Lung (tissue), 12 donors: ENCODE results near the gene COX15. TPM values are rescaled to one million over a fixed set of nuclear protein-coding genes. Genes with fewer than 3 reads are reported as not detected.
A peak's percentile ranks its signal among the peaks of the same experiment; 100 is the strongest.

ENCODE experiments used
- ATAC-seq: fragments of 200-7000 bp; cut with Tn5 transposase; one replicate; pipeline ENCODE4 v1.9.1; 2020; ENCODE audit warnings: moderate number of reproducible peaks; ENCODE audit not compliant: insufficient read depth, low FRiP score
- DNase-seq, 3 donors: peaks; one replicate each; pipeline ENCODE4 v3.0.0-alpha.2; 2013 to 2017
- H3K27ac ChIP-seq, 2 donors: one replicate each; pipeline ENCODE4 v1.5.1; 2013; ENCODE audit warnings: mild to moderate bottlenecking in 2 of 2, moderate library complexity in 2 of 2, control low read depth in 1 of 2, inconsistent platforms in 1 of 2, low read depth in 1 of 2, low read length in 1 of 2
- H3K27me3 ChIP-seq, 3 donors: one replicate each; pipeline ENCODE4 v1.5.1; 2013; ENCODE audit warnings: low read length in 2 of 3; ENCODE audit not compliant: control insufficient read depth in 3 of 3, insufficient read depth in 3 of 3
- H3K36me3 ChIP-seq, 4 donors: one replicate each; pipeline ENCODE4 v1.5.1; 2013; ENCODE audit warnings: low read length in 4 of 4, mild to moderate bottlenecking in 1 of 4, moderate library complexity in 1 of 4; ENCODE audit not compliant: control insufficient read depth in 4 of 4, insufficient read depth in 4 of 4
- H3K4me1 ChIP-seq, 5 donors: one replicate each; pipeline ENCODE4 v1.5.1; 2013; ENCODE audit warnings: low read length in 5 of 5, mild to moderate bottlenecking in 2 of 5, moderate library complexity in 1 of 5; ENCODE audit not compliant: control insufficient read depth in 5 of 5, insufficient read depth in 5 of 5
- H3K4me3 ChIP-seq: one replicate; pipeline ENCODE4 v1.5.1; 2013; ENCODE audit warnings: mild to moderate bottlenecking, control low read depth, moderate library complexity
- H3K9ac ChIP-seq, 2 donors: one replicate each; pipeline ENCODE4 v1.5.1; 2013; ENCODE audit warnings: low read length in 2 of 2, control low read depth in 1 of 2; ENCODE audit not compliant: insufficient read depth in 1 of 2
- H3K9me3 ChIP-seq, 4 donors: one replicate each; pipeline ENCODE4 v1.5.1; 2013; ENCODE audit warnings: low read length in 3 of 4, mild to moderate bottlenecking in 1 of 4, moderate library complexity in 1 of 4; ENCODE audit not compliant: control insufficient read depth in 4 of 4, insufficient read depth in 3 of 4
- WGBS, 2 donors: extraction: QIAGEN DNeasy Blood & Tissue Kit; methylation state at CpG; one replicate each; pipeline ENCODE4 v1.1.7; 2013; 5-methylcytosine and 5-hydroxymethylcytosine counted together
- polyA plus RNA-seq, 2 donors: library from polyadenylated mRNA; stranded (reverse); fragments of 200-250 nt; gene quantifications; one replicate each; pipeline ENCODE4 v1.2.1, GENCODE V29; 2013
- total RNA-seq, 2 donors: library from RNA; depleted of rRNA in 1 of 2; stranded (reverse); fragments of >200 nt in 1 of 2; gene quantifications; one replicate each; pipeline ENCODE4 v1.2.1, GENCODE V29; 2014 to 2021
- TF ChIP-seq, protein P1 (sequence below): IDR thresholded peaks from 2 replicates; pipeline ENCODE4 v1.5.1; 2012; ENCODE audit warnings: mild to moderate bottlenecking; ENCODE audit errors: control extremely low read depth, extremely low read depth
- donor health status: control.
- donor health status: control.
- donor health status: Bipolar disorder and iron deficiency.
- donor health status: healthy.
- donor health status: DM: yes; HTN: yes; CAD: no.

Gene COX15
- total and polyA plus RNA-seq, 4 donors = 13.5 to 37.7 (median 26.6) TPM

DNA sequence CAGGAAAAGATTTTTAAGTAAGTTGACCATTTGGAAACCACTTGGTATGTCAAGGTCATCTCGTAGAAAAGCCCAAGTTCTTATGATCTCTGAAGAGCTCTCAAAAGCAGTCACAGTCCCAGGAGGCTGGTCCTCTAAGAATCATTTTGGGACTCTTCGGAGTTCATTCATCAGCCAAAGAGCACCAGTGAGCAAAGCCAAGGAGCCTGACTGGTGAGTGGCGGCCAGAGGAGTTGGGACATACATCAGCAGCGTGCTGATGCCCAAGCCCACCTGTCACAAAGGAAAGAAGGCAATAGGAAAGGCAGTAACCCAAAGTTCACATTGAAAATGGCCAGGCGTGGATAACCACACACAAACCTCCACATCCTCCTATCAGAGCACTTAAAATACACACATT lies 17.5 kb downstream of the COX15 start:
- ATAC-seq = no peak
- Histone ChIP-seq H3K4me3 (no peak overlapping the region), H3K27ac (no peak overlapping the region), H3K9me3 (no peaks in the 10 kb centered on the region), H3K9ac (no peak overlapping the region), H3K27me3 (no peaks in the 10 kb centered on the region), H3K4me1 (peaks cover 0 to 2% (median 0%) of the 10 kb centered on the region in 5 donors), H3K36me3 (peaks cover 8 to 34% (median 19%) of the 10 kb centered on the region in 4 donors)
- 90 to 92% methylated on average over 5 of the region's 5 CpGs for WGBS, 2 donors
- no peak for DNase-seq
- TF ChIP-seq, protein P1, sequence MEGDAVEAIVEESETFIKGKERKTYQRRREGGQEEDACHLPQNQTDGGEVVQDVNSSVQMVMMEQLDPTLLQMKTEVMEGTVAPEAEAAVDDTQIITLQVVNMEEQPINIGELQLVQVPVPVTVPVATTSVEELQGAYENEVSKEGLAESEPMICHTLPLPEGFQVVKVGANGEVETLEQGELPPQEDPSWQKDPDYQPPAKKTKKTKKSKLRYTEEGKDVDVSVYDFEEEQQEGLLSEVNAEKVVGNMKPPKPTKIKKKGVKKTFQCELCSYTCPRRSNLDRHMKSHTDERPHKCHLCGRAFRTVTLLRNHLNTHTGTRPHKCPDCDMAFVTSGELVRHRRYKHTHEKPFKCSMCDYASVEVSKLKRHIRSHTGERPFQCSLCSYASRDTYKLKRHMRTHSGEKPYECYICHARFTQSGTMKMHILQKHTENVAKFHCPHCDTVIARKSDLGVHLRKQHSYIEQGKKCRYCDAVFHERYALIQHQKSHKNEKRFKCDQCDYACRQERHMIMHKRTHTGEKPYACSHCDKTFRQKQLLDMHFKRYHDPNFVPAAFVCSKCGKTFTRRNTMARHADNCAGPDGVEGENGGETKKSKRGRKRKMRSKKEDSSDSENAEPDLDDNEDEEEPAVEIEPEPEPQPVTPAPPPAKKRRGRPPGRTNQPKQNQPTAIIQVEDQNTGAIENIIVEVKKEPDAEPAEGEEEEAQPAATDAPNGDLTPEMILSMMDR = no peak

DNA sequence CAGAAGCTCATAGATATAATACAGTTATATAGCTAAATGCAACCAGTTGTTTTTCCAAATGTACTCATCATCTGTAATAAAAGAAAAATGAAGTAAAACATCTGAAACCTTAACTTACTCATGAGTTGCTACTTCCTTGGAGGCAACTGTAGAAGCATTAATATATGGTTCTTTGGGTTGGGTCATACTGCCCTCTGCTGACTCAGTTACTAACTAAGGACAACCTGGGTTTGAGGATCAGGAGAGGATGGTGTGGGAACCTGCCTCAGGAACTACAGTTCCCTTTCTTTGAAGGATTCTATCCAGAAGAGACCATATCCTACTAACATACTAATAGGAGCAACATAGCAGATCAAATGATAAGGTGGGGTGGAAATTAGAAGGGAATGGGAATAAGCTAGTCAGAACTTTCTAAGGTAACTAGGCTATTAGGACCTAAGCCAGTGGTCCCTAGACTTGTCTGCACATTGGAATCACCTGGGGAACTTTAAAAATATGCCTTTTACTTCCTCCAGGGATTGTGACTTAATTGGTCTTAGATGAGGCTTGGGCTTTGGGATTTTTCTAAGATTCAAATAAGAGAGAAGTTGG lies 20.7 kb downstream of the COX15 start:
- peak in 2 of 3 donors; percentile 63 to 68 for DNase-seq
- H3K4me1 ChIP-seq = peaks cover 0 to 5% (median 0%) of the 10 kb centered on the region in 5 donors
- H3K27ac ChIP-seq = no peak overlapping the region
- no peaks in the 10 kb centered on the region for H3K27me3 ChIP-seq
- H3K9me3 ChIP-seq = no peaks in the 10 kb centered on the region
- H3K36me3 ChIP-seq = peaks cover 11 to 20% (median 12%) of the 10 kb centered on the region in 4 donors
- ATAC-seq = no peak
- TF ChIP-seq, protein P1 = peak; percentile 62
- H3K4me3 ChIP-seq = no peak overlapping the region
- no peak overlapping the region for H3K9ac ChIP-seq

DNA sequence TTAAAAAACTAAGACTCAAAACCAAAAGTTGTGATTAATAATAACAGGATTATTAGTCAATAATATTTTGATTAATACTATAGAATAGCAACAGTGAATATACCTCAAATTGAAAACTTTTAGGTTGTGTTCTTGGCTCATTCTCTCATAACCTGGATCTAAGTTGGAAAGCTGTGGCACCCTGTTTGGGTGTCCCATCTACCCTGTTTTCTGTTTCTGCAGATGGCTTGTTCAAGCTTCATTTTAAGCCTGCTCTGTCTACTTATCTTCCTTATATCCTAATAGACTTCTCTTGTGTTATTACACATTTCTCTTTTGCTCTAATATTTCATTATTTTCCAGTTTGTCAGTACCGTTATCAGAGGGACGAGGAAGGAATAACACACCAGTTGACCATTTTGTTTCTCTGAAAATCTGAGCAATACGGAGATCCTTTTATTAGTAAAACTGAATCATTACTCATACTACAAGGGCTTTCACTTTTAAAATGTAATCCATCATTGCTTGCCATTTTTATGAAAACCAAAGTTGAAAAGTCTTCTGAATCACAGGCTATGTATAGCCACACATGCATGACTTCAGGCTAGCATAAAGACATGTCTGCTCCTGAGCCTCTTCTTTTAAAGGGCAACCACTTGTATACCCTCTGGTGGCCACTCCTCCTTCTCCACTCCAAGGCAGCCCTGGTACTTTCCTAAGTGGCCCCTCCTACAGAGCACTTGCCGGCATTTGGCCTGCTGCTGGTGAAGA lies 22.3 kb downstream of the COX15 start:
- H3K4me1 ChIP-seq = peaks cover 0 to 5% (median 0%) of the 10 kb centered on the region in 5 donors
- no peak for DNase-seq
- WGBS, 2 donors = 57 to 90% methylated on average over 4 of the region's 4 CpGs
- peaks cover 9 to 24% (median 15%) of the 10 kb centered on the region in 4 donors for H3K36me3 ChIP-seq
- H3K27me3 ChIP-seq = no peaks in the 10 kb centered on the region
- no peak overlapping the region for H3K9ac ChIP-seq
- TF ChIP-seq, protein P1 = no peak
- peak overlapping the region in 1 of 2 donors; percentile 31 for H3K27ac ChIP-seq
- H3K4me3 ChIP-seq = no peak overlapping the region
- no peak for ATAC-seq
- H3K9me3 ChIP-seq = no peaks in the 10 kb centered on the region
